Endothelial cell of umbilical vein (primary cell): Measurements from ENCODE around the gene ZC3HAV1L. TPM values are rescaled to one million over a fixed set of nuclear protein-coding genes. Genes with fewer than 3 reads are reported as not detected.

Experiments used
- BruUV-seq: library from RNA; stranded (reverse); fragments of 400-500 nt; replicated peaks from 2 replicates; lab custom pipeline; 2021; lab: Mats Ljungman, UMichigan
- CTCF ChIA-PET: fragments of 300-600, 350-600 bp; sonication (Branson Sonifier 250); formaldehyde crosslinking; loops from one replicate; lab custom pipeline; 2021; ENCODE audit warnings: antibody characterized with exemption, inconsistent platforms; lab: Charles Lee
- POLR2A ChIA-PET: fragments of 300-600, 350-600 bp; sonication (Branson Sonifier 250); formaldehyde crosslinking; loops from one replicate; lab custom pipeline; 2021; ENCODE audit warnings: antibody characterized with exemption, inconsistent platforms; lab: Charles Lee
- DNase-seq: peaks from one replicate; pipeline ENCODE4 v3.0.0-alpha.2; 2011; ENCODE audit warnings: low read depth, low spot score
- FAIRE-seq: peaks from 2 replicates; lab custom pipeline; 2011; peaks lifted over from hg19 to GRCh38; lab: Jason Lieb, UNC
- H2AFZ ChIP-seq: 2 replicates; pipeline ENCODE4 v1.6.0; 2012; ENCODE audit warnings: low read depth, low read length, control low read depth, inconsistent platforms
- H3K27ac ChIP-seq: 2 replicates; pipeline ENCODE4 v1.5.1; 2011; ENCODE audit warnings: low read depth, mild to moderate bottlenecking, control low read depth, low read length, moderate library complexity; ENCODE audit not compliant: insufficient read depth
- H3K27me3 ChIP-seq, 2 experiments: 2 replicates each; pipeline versions ENCODE4 v1.6.0 to v1.6.1; 2011; ENCODE audit warnings: low read length in 2 of 2, mixed read lengths in 1 of 2; ENCODE audit not compliant: control insufficient read depth in 2 of 2, insufficient read depth in 2 of 2
- H3K36me3 ChIP-seq, 2 experiments: 2 replicates in 1 of 2; 3 replicates in 1 of 2; pipeline ENCODE4 v1.5.1; 2011; ENCODE audit warnings: low read length in 2 of 2, mild to moderate bottlenecking in 1 of 2, moderate library complexity in 1 of 2; ENCODE audit not compliant: control insufficient read depth in 2 of 2, insufficient read depth in 2 of 2; ENCODE audit errors: extremely low read depth in 1 of 2
- H3K4me1 ChIP-seq: 3 replicates; pipeline ENCODE4 v1.5.1; 2011; ENCODE audit warnings: mild to moderate bottlenecking, low read length; ENCODE audit not compliant: control insufficient read depth, insufficient read depth; ENCODE audit errors: extremely low read depth
- H3K4me2 ChIP-seq: 2 replicates; pipeline ENCODE4 v1.6.1; 2011; ENCODE audit warnings: low read length, control low read depth, mixed read lengths; ENCODE audit not compliant: insufficient read depth
- H3K4me3 ChIP-seq, 3 experiments: fragments of 200-600 bp in 1 of 3; sonication (generic), shearing (Covaris generic) in 1 of 3; replicated peaks in 1 of 3; 2 replicates each; pipeline ENCODE4 v1.5.1; 2011 to 2016; ENCODE audit warnings: control low read depth in 3 of 3, low read length in 3 of 3, mild to moderate bottlenecking in 2 of 3, inconsistent platforms in 1 of 3, low read depth in 1 of 3, moderate library complexity in 1 of 3; ENCODE audit not compliant: insufficient read depth in 1 of 3
- H3K79me2 ChIP-seq: 2 replicates; pipeline ENCODE4 v1.6.0; 2012; ENCODE audit warnings: low read length, inconsistent platforms; ENCODE audit not compliant: control insufficient read depth, insufficient read depth
- H3K9ac ChIP-seq: replicated peaks from 2 replicates; pipeline ENCODE3; 2011; ENCODE audit warnings: low read length, control low read depth; ENCODE audit not compliant: insufficient read depth; ENCODE audit errors: extremely low read depth
- H3K9me1 ChIP-seq: replicated peaks from 3 replicates; pipeline ENCODE4 v1.6.0; 2011; ENCODE audit warnings: mild to moderate bottlenecking, low read length; ENCODE audit not compliant: control insufficient read depth, insufficient read depth; ENCODE audit errors: extremely low read depth
- H3K9me3 ChIP-seq: replicated peaks from 2 replicates; pipeline ENCODE4 v1.5.1; 2012; ENCODE audit warnings: low read length, inconsistent platforms; ENCODE audit not compliant: control insufficient read depth, insufficient read depth
- H4K20me1 ChIP-seq: replicated peaks from 2 replicates; pipeline ENCODE3; 2011; ENCODE audit warnings: mild to moderate bottlenecking, low read length; ENCODE audit not compliant: control insufficient read depth, insufficient read depth; ENCODE audit errors: extremely low read depth
- EZH2 ChIP-seq: IDR thresholded peaks from 2 replicates; pipeline ENCODE4 v1.6.1; 2012; ENCODE audit warnings: borderline replicate concordance, low read depth, mild to moderate bottlenecking, moderate library complexity, low read length, inconsistent platforms; ENCODE audit not compliant: severe bottlenecking
- GATA2 ChIP-seq: IDR thresholded peaks from 2 replicates; pipeline ENCODE4 v1.7.0; 2011; ENCODE audit warnings: low read depth, mild to moderate bottlenecking, moderate library complexity, mixed read lengths, low read length; ENCODE audit not compliant: insufficient read length, insufficient read depth
- MYC ChIP-seq: IDR thresholded peaks from one replicate; pipeline ENCODE4 v1.6.1; 2011; ENCODE audit warnings: mild to moderate bottlenecking, low read depth, low read length
- POLR2AphosphoS5 ChIP-seq: IDR thresholded peaks from 2 replicates; pipeline ENCODE4 v1.6.1; 2012; ENCODE audit warnings: low read depth, mild to moderate bottlenecking, control low read depth, low read length, moderate library complexity; ENCODE audit not compliant: insufficient read depth
- dilution Hi-C: fragments of 300-500 bp; cut with MboI; formaldehyde crosslinking; loops from one replicate; pipeline ENCODE4 v1.15.0; 2019; ENCODE audit warnings: low sequenced_read_pairs; ENCODE audit not compliant: extremely low pct_ligation_motif_present
- intact Hi-C: fragments of 100-400 bp; cut with micrococcal nuclease; formaldehyde crosslinking; loops from one replicate; pipeline ENCODE4 v1.10.0; 2022
- polyA plus RNA-seq, 4 experiments: library from polyadenylated mRNA; depleted of rRNA in 3 of 4; stranded (reverse) in 3 of 4; unstranded in 1 of 4; fragments of >200 nt; gene quantifications; 2 replicates each; pipeline versions ENCODE4 v1.2.1 to v1.2.3, GENCODE V29; 2011 to 2012; ENCODE audit warnings: missing spikeins in 1 of 4
- total RNA-seq: library from RNA; stranded (reverse); gene quantifications from 2 replicates; pipeline ENCODE4 v1.2.3, GENCODE V29; 2021
- TF ChIP-seq, protein P1 (sequence below), 2 donors: IDR thresholded peaks; 1 replicate in 1 of 2; 2 replicates in 1 of 2; pipeline ENCODE4 v1.5.1; 2011; ENCODE audit warnings: low read length in 2 of 2, mild to moderate bottlenecking in 2 of 2, moderate library complexity in 2 of 2, control low read depth in 1 of 2, inconsistent platforms in 1 of 2, low read depth in 1 of 2; ENCODE audit not compliant: insufficient read depth in 1 of 2; ENCODE audit errors: extremely low read depth in 1 of 2

The ZC3HAV1L gene
- total and polyA plus RNA-seq, 2 donors (not counting 3 experiments of a cell fraction or from before 2014, with no cell fraction given) = 15.9 to 25.7 TPM

GRCh38 chr7:138982204-138982623 lies 53.6 kb downstream of the ZC3HAV1L start:
- Histone ChIP-seq H3K79me2 (peaks cover 17% of the 10 kb centered on the region), H3K4me2 (peak overlapping the region; percentile 1), H2AFZ (peak overlapping the region; percentile 56), H3K27ac (no peak overlapping the region), H3K9me1 (no peaks in the 10 kb centered on the region), H3K36me3 (no peaks in the 10 kb centered on the region), H3K27me3 (no peaks in the 10 kb centered on the region), H4K20me1 (no peaks in the 10 kb centered on the region), H3K4me1 (peaks cover 24% of the 10 kb centered on the region), H3K9me3 (no peaks in the 10 kb centered on the region), H3K9ac (no peak overlapping the region), H3K4me3 (peak overlapping the region in 2 of 3 experiments; percentile 24 to 59)
- ChIA-PET CTCF (interaction anchor here (0.8 to 5.5 kb wide), 4 partner anchors 35 to 96 kb away, joined by 3 to 117 read pairs (median 10); no protein-coding TSS in a partner anchor), POLR2A (no interaction called here)
- BruUV-seq = no TSS peak
- dilution Hi-C loops (no loop called here), intact Hi-C loops (no loop called here)
- TF ChIP-seq MYC = no peak
- TF ChIP-seq EZH2 = no peak
- TF ChIP-seq, protein P1, sequence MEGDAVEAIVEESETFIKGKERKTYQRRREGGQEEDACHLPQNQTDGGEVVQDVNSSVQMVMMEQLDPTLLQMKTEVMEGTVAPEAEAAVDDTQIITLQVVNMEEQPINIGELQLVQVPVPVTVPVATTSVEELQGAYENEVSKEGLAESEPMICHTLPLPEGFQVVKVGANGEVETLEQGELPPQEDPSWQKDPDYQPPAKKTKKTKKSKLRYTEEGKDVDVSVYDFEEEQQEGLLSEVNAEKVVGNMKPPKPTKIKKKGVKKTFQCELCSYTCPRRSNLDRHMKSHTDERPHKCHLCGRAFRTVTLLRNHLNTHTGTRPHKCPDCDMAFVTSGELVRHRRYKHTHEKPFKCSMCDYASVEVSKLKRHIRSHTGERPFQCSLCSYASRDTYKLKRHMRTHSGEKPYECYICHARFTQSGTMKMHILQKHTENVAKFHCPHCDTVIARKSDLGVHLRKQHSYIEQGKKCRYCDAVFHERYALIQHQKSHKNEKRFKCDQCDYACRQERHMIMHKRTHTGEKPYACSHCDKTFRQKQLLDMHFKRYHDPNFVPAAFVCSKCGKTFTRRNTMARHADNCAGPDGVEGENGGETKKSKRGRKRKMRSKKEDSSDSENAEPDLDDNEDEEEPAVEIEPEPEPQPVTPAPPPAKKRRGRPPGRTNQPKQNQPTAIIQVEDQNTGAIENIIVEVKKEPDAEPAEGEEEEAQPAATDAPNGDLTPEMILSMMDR (IDR thresholded peaks at IDR 0.05; ENCODE audit: extremely low read depth in 1 of 2, insufficient read depth in 1 of 2, low read depth in 1 of 2, low read length in 2 of 2) = no peak
- no peak for TF ChIP-seq GATA2
- TF ChIP-seq POLR2AphosphoS5 = no peak
- no peak for DNase-seq
- no peak for FAIRE-seq
